HG03457 (cell line): ENCODE results near the gene DNAJB6.

Experiments used
- ATAC-seq: cut with Tn5 transposase; IDR thresholded peaks from one replicate; pipeline ENCODE4 v1.9.1; 2021; ENCODE audit warnings: moderate number of reproducible peaks; ENCODE audit not compliant: unreplicated experiment

DNAJB6 gene

DNA sequence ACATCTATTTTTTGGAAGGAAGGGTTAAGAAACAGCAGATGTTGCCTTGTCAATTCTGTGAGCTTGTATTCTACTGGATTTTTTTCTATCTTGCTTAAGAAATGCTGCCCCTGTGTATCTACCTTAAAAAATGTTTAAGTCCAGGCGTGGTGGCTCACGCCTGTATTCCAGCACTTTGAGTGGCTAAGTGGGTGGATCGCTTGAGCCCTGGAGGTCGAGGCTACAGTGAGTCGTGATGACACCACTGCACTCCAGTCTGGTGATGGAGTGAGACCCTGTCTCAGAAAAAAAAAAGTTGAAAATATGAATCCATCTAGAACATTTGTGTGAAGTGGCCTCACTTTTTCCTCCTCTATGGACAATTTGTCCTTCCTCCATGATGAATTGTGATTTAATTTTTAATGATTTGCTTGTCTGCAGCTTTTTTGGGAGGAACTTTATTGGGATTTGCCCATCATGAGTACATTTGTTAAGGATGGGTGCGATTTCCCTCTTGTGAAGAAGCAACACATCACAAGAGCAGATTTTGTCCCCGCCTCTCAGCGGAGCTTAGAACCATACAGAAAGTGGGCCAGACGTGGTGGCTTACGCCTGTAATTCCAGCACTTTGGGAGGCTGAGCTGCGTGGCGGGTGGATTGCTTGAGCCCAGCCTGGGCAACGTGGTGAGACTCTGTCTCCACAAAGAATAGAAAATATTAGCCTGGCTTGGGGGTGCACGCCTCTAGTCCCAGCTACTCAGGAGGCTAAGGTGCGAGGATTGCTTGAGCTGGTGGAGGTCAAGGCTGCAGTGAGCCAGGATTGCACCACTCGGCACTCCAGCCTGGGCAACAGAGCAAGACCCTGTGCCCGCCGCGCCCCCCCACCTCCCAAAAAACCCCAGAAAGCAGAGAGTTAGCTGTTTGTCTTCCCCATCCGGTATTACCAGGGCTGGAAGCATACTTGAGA lies 57.7 kb downstream of the DNAJB6 start:
- ATAC-seq, result no peak

DNA sequence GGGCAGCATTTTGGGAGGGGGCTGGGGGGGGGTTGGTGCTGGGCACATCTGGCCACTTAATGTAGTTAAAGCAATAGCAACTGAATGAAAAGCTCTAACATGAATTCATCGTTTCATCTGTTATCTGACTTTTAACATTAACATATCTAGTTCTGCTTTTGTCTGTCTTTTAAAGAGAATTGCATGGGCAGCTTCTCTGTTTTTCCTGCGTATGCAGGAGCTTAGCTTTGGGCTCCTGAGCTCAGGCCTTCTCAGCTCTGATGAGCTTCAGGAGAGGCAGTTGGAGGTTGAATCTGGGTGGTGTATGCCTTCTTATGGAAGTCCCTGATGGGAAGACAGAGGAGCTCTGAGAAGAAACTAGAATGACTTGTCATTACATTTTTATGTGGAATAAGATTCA lies 58.4 kb downstream of the DNAJB6 start:
- no peak for ATAC-seq

GRCh38 chr7:157396316-157397035 lies 59.7 kb downstream of the DNAJB6 start:
- no peak for ATAC-seq

GRCh38 chr7:157397036-157397720 lies 60.4 kb downstream of the DNAJB6 start:
- ATAC-seq, result no peak

DNA sequence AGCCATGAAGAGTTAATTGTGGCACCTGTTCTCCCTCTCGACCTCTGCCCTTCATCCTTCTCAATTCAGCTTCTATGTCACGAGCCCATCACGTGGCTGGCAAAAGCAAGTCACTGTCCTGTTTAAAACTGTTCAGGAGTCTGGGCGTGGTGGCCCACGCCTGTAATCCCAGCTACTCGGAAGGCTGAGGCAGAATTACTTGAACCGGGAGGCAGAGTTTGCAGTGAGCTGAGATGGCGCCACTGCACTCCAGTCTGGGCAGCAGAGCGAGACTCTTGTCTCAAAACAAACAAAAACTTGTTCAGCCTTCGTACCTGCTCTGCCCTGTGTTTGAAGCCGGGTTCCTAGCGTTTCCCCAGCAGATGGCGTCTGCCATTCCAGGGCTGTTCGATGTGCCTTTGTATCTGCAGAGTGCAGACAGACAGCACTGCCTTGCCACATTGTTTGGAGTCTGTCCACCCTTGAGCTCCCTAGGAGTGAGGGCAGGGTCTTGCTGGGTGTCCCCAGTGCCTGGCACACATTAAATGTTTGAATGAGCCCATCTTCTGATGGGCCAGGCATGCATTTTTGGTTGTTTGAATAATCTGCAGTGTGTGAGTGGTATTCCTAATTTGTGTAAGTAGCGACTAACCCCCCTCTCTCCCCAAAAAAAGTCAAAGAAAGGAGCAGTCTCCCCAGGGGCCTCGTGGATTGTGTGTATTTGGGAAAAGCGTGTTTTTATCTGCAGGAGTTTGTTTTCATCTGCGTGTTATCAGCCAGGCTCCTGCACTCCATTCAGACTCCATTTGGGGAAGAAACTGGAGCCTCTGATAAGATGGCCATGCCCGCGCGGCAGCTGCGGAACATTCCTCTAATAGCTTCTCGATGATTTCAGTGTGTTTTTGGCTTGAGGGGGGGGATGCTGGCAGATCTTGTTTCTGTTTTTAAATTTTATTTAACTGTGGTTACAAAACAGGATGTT lies 61.2 kb downstream of the DNAJB6 start:
- ATAC-seq, result no peak

- no peak for ATAC-seq
These were observed 62.4 kb downstream of the DNAJB6 start for GRCh38 chr7:157399086-157399687.

DNA sequence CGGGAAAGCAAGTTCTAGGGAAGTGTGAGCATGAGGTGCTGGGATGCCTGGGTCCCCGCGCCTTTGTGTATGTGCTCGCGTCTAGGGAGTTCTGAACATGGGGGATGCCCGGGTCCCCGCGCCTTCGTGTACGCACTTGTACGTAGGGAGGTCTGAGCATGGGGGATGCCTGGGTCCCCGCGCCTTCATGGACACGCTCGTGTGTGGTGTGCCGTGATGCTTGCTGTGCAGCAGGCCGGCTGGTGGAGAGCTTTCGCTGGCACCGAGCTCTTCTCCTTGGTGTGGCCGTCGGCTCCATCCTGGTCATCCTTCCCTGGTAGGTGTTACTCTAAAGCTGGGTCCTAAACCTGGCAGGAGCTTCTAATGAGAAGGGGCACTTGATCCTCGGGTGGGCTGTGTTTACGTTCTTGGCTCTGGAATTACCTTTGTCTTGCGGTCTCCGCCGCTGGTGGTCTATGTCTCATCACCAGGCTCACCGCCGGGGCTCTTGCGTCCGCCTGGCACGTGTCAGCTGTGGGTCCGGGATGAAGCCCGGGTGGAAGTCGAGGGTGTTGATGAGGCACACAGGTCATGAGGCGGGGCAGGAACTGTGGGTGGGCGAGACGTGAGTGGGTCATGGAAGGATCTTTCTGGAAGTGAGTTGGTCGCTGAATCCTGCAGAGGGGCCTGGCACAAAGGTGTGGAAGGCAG lies 63.5 kb downstream of the DNAJB6 start:
- no peak for ATAC-seq

DNA sequence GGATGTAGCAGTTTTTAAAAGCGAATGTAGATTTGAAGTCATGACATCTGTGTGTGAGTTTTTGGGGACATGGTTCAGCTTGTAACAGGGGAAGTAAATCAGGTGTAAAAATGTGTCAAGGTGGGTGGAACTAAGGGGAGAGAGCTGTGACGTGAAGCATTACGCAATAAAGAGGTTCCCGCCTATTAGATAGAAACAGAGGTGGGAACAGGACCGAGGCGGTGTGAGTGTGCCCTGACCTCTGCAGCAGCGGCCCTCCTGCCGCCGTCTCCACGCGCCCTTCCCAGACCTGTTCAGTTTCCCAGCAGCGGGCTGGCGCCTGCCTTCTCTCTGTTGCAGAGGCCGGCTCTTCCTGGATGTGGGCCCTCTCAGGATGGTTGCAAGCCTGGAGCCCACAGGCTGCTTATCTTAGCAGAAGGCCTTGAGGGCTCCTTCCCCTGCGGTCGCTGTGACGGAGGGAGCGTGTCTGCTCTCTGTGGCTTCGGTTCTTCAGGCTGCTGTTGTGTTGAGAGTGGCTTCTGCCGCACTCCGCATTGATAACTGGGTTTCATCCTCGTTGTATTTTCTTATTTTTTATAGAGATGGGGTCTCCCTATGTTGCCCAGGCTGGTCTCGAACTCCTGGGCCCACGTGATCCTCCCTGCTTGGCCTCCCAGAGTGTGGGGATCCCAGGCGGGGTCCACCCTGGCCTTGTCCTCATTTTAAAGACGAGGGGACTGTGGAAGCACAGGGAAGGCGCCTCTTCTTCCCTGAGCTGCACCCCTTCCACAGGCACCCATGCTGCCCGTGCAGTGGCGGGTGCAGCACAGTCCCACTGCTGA lies 65.0 kb downstream of the DNAJB6 start:
- ATAC-seq, result no peak

DNA sequence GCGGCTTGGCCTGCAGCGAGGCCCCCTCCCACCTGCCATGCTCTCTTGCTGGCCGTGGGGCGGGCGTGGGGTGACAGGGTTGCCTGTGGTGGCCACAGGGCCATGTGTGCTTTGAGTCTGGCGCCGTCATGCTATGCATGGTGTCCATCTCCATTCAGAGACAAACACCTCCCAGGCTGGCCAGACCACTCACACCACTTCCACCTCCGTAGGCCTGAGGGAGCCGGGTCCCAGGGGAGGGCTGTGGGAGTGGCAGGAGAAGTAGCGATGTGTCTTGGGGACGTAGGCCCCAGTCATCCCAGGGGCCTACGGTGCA lies 65.5 kb downstream of the DNAJB6 start:
- ATAC-seq, result no peak

GRCh38 chr7:157402911-157403534 lies 66.2 kb downstream of the DNAJB6 start:
- no peak for ATAC-seq

GRCh38 chr7:157403646-157404401 lies 67.0 kb downstream of the DNAJB6 start:
- no peak for ATAC-seq

DNA sequence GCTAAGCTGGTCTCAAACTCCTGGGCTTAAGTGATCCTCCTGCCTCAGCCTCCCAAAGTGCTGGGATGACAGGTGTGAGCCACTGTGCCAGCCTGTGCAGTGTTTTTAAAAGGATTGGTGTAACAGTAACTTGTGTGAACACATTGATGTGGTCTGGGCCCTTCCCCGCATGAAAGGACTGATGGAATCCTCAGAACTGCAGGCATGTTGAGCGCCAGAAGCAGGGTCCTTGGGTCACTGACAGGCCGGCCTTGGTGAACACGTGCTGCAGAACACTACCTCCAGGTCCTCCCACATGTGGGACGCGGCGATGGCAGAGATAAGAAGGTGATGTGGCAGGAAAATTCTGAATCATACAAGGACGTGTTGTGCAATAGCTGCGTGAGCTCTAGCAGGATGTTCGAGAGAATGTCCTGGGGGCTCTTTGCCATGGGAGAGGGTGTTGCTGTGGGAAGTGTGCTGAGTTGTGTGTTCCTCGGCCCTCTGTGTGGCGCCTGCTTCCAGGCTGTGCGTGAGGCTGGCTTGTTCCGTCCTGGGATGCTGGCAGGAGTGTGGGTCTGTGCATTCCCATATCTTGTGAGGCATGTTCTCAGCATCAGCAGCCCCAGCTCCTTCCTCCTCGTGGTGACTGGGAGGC lies 68.2 kb downstream of the DNAJB6 start:
- no peak for ATAC-seq

DNA sequence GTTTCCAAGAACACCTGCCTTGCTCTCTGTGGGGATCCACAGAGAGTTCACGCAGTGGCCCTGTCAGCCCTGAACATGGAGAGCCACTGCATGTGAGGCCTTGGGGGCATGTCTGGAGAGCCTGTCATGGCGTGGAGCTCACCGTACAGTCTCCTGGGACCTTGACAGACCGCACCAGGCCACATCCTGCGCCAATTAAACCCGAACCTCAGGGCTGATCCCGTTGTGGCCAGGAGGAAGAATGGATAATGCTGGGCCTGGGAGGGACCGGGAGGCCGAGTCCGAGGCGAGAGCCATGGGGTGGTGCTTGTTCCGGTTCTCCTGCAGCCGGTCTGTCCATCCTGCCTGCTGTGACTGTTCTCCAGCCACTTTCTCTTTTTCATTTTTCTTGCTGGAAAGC lies 68.7 kb downstream of the DNAJB6 start:
- ATAC-seq, result no peak

DNA sequence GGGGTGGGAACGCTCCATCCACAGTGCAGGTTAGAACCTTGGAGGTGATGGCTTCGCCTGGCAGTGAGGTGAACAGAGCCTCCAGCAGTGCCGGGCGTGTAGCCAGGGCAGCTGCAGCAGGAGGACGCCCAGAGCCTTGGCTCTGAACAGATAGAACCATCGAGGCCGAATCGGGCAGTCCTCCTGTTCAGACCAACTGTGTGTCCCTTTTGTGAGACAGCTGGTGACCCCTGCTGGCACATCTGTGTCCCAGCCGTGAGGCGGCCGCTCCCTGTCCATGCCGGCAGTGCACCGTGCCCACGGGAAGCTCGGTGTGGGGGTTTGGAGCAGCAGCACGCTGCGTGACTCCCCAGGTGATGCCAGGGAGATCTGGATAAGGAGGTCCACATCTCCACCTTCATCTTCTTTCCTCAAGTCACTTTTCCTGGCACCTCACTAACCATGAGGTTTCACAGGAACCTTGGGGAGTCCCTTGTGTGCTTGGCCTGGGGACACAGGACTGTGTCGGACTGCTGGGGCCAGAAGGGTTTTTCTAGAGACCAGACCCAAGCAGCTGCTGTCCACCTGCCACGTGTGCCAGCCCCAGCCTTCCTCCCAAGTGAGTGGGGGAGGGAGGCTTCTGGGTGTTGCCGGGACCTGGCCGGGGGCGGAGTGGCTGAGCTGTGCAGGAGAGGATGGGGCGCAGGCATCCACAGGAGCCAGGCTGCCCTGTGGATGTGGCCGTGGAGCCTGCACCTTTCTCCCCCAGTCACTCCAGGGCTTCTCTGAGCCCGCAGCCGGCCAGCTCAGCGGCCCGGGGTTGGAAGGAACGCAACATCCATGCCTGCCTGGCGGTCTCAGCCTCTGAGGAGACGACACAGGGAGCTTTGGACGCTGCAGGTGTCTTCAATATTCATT lies 69.4 kb downstream of the DNAJB6 start:
- ATAC-seq, result no peak

DNA sequence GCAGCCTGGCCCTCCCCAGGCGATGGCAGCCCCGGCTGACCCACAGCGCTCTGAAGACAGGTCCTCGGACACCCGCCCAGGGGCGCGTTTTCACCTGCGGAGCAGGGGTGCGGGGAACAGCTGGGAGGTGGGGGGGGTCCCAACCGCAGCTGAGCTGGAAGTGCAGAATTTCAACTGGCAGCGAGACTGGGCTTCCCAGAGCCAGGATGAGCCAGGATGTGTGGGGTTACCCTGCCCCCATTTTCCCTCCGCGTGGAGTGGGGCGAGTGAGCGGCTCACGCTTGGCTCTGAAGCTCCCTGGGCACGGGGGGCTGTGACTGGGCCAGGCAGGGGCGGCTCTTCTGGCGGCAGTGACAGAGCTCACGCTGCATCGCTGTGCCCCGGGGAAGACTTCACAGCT lies 70.2 kb downstream of the DNAJB6 start:
- no peak for ATAC-seq
